ENCODE results near the gene UFD1. TPM values are rescaled to one million over a fixed set of nuclear protein-coding genes. Genes with fewer than 3 reads are reported as not detected.

Gene UFD1
- total and polyA plus RNA-seq, 2 donors (not counting 1 experiment from before 2014, with no cell fraction given): 43.5 to 70.1 TPM

DNA sequence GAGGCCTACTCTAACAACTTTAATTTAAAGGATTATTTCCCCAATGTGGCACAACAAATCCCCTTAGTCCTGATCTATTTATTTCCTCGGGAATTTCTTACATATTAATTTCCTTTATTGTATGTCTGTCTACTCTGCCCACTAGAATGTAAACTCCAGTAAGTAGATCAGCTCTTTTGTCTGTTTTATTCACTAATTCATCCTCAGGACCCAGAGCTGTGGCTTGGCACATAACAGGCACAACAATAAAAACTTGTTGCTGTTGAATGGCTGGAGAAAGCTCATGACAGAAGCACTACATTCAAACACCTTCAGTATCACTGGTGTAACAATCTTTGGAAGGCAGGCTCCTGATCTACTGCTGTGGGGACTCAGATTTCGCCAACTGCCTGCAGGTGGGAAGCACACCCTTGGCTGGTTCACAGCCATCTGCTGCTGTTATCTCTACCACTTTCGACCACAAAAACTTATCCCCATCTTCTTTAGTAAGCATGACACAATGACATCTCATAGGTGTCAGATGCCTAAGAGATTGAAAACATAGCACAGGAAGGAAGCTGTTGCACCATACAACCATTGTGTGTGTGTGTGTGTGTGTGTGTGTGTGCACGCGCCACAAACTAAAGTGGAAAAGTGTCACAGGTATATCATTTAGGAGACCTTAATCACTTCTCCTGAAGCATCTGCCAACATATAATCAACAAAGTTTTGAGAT, 59.4 kb downstream of the UFD1 start:
- no peak overlapping the region for H3K9ac ChIP-seq (ENCODE audit: low read length)
- peak overlapping the region; percentile 51 for H3K27ac Mint-ChIP-seq
- peaks cover 7 to 19% of the 10 kb centered on the region in 2 donors for H3K4me1 ChIP-seq (ENCODE audit: control insufficient read depth in 2 of 2, insufficient read depth in 2 of 2, low read length in 2 of 2)
- ATAC-seq (ENCODE audit: low read depth) (no peak), DNase-seq (peak; percentile 28)
- TF ChIP-seq, protein P1, sequence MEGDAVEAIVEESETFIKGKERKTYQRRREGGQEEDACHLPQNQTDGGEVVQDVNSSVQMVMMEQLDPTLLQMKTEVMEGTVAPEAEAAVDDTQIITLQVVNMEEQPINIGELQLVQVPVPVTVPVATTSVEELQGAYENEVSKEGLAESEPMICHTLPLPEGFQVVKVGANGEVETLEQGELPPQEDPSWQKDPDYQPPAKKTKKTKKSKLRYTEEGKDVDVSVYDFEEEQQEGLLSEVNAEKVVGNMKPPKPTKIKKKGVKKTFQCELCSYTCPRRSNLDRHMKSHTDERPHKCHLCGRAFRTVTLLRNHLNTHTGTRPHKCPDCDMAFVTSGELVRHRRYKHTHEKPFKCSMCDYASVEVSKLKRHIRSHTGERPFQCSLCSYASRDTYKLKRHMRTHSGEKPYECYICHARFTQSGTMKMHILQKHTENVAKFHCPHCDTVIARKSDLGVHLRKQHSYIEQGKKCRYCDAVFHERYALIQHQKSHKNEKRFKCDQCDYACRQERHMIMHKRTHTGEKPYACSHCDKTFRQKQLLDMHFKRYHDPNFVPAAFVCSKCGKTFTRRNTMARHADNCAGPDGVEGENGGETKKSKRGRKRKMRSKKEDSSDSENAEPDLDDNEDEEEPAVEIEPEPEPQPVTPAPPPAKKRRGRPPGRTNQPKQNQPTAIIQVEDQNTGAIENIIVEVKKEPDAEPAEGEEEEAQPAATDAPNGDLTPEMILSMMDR (IDR thresholded peaks at IDR 0.05): no peak
- no peak for TF ChIP-seq EZH2 (IDR thresholded peaks at IDR 0.05; ENCODE audit: borderline replicate concordance, insufficient read depth, low read depth, low read length, poor library complexity, severe bottlenecking)
- intact Hi-C loops (cut with micrococcal nuclease): no loop called here
- WGBS (ENCODE audit: insufficient coverage): 23% methylated on average over 1 of the region's 5 CpGs
- H3K36me3 ChIP-seq (replicated peaks in 1 of 2; ENCODE audit: control extremely low read depth in 1 of 2, control insufficient read depth in 1 of 2, extremely low read depth in 1 of 2, insufficient read depth in 2 of 2, low read length in 1 of 2): peaks cover 0 to 10% of the 10 kb centered on the region in 2 experiments
- peaks cover 88% of the 10 kb centered on the region for H3K79me2 ChIP-seq (ENCODE audit: control insufficient read depth, insufficient read depth, low read length)
- no peaks in the 10 kb centered on the region for H3K27me3 ChIP-seq (replicated peaks in 1 of 4; ENCODE audit: control extremely low read depth in 1 of 4, control insufficient read depth in 3 of 4, insufficient read depth in 4 of 4, low read length in 3 of 4)
- no peaks in the 10 kb centered on the region for H3K9me3 Mint-ChIP-seq (ENCODE audit: insufficient read depth)
- ChIA-PET CTCF (no interaction called here), POLR2A (interaction anchor here (1.0 kb wide), 1 partner anchor 12 kb away, joined by 3 read pairs; the partner anchor contains the start of genes HIRA and MRPL40)
- peaks cover 43% of the 10 kb centered on the region for H3K4me1 Mint-ChIP-seq
- H3K27me3 Mint-ChIP-seq: no peaks in the 10 kb centered on the region
- no peak overlapping the region for H3K4me2 ChIP-seq (replicated peaks; ENCODE audit: low read depth, low read length, poor library complexity, severe bottlenecking)
- peaks cover 35% of the 10 kb centered on the region for H4K20me1 ChIP-seq (ENCODE audit: control insufficient read depth, insufficient read depth, low read length, poor library complexity, severe bottlenecking)
- no peak overlapping the region for H3K4me3 Mint-ChIP-seq
- no peak overlapping the region for H2AFZ ChIP-seq (ENCODE audit: insufficient read depth, low read depth, low read length, poor library complexity, severe bottlenecking)
- no peak overlapping the region for H3K4me3 ChIP-seq (ENCODE audit: control extremely low read depth in 1 of 5, extremely low read depth in 1 of 5, insufficient read depth in 1 of 5, low read depth in 2 of 5, low read length in 4 of 5)
- peak overlapping the region; percentile 20 to 55 for H3K27ac ChIP-seq (ENCODE audit: low read length in 2 of 2)
- no peaks in the 10 kb centered on the region for H3K9me3 ChIP-seq (ENCODE audit: control extremely low read depth in 1 of 3, control insufficient read depth in 2 of 3, insufficient read depth in 1 of 3, low read length in 2 of 3)

DNA sequence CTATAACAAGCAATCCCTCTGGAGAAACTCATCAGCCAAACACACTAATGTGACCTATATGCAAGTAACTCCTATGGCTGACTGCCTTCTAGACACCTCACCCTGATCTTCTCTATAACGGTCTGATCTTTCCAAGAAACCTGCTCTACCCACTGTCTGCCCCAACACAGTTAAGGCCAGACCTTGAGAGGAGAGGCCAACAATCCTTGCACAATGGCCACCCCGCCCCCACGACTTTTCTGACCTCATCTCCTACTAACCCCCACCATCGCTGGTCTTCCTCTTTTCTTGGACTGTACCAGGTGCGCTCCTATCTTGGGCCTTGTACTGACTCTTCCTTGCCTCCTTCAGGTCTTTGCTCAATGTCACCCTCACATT, 59.9 kb downstream of the UFD1 start:
- peak overlapping the region; percentile 51 for H3K27ac Mint-ChIP-seq
- H3K27me3 Mint-ChIP-seq: no peaks in the 10 kb centered on the region
- Histone ChIP-seq H3K79me2 (ENCODE audit: control insufficient read depth, insufficient read depth, low read length) (peaks cover 88% of the 10 kb centered on the region), H3K36me3 (replicated peaks in 1 of 2; ENCODE audit: control extremely low read depth in 1 of 2, control insufficient read depth in 1 of 2, extremely low read depth in 1 of 2, insufficient read depth in 2 of 2, low read length in 1 of 2) (peaks cover 0 to 5% of the 10 kb centered on the region in 2 experiments), H3K9me3 (ENCODE audit: control extremely low read depth in 1 of 3, control insufficient read depth in 2 of 3, insufficient read depth in 1 of 3, low read length in 2 of 3) (no peaks in the 10 kb centered on the region), H3K4me3 (ENCODE audit: control extremely low read depth in 1 of 5, extremely low read depth in 1 of 5, insufficient read depth in 1 of 5, low read depth in 2 of 5, low read length in 4 of 5) (no peak overlapping the region), H3K4me2 (replicated peaks; ENCODE audit: low read depth, low read length, poor library complexity, severe bottlenecking) (no peak overlapping the region), H3K9ac (ENCODE audit: low read length) (no peak overlapping the region), H3K4me1 (ENCODE audit: control insufficient read depth in 2 of 2, insufficient read depth in 2 of 2, low read length in 2 of 2) (peaks cover 7 to 19% of the 10 kb centered on the region in 2 donors), H4K20me1 (ENCODE audit: control insufficient read depth, insufficient read depth, low read length, poor library complexity, severe bottlenecking) (peaks cover 32% of the 10 kb centered on the region), H2AFZ (ENCODE audit: insufficient read depth, low read depth, low read length, poor library complexity, severe bottlenecking) (no peak overlapping the region), H3K27ac (ENCODE audit: low read length in 2 of 2) (peak overlapping the region; percentile 20 to 55), H3K27me3 (replicated peaks in 1 of 4; ENCODE audit: control extremely low read depth in 1 of 4, control insufficient read depth in 3 of 4, insufficient read depth in 4 of 4, low read length in 3 of 4) (no peaks in the 10 kb centered on the region)
- 78% methylated on average over 5 of the region's 5 CpGs for WGBS (ENCODE audit: insufficient coverage)
- peaks cover 41% of the 10 kb centered on the region for H3K4me1 Mint-ChIP-seq
- ChIA-PET POLR2A (interaction anchor here (1.0 kb wide), 1 partner anchor 13 kb away, joined by 3 read pairs; the partner anchor contains the start of genes HIRA and MRPL40), CTCF (no interaction called here)
- DNase-seq: peak; percentile 22
- H3K4me3 Mint-ChIP-seq: no peak overlapping the region
- intact Hi-C loops (cut with micrococcal nuclease): no loop called here
- no peak for TF ChIP-seq EZH2 (IDR thresholded peaks at IDR 0.05; ENCODE audit: borderline replicate concordance, insufficient read depth, low read depth, low read length, poor library complexity, severe bottlenecking)
- TF ChIP-seq, protein P1 (IDR thresholded peaks at IDR 0.05): no peak
- ATAC-seq (ENCODE audit: low read depth): peak; percentile 28
- no peaks in the 10 kb centered on the region for H3K9me3 Mint-ChIP-seq (ENCODE audit: insufficient read depth)
